ENCODE measurements around the gene RASSF6.
"Not testable (repeated sequence)": the region's sequence is repeated elsewhere in the genome, so short reads cannot be mapped to it uniquely, and the experiment has no call there.

RASSF6 gene

GRCh38 chr4:73597183-73597582 lies 23.1 kb downstream of the RASSF6 start:
- not testable (repeated sequence) for DNase-seq (ENCODE audit: low read depth, low spot score); H3K27ac ChIP-seq (ENCODE audit: low read length); H3K27me3 ChIP-seq (ENCODE audit: control insufficient read depth, insufficient read depth, low read length); H3K36me3 ChIP-seq (ENCODE audit: control insufficient read depth, insufficient read depth, low read length); H3K4me1 ChIP-seq (ENCODE audit: control insufficient read depth, insufficient read depth, low read length); H3K4me3 ChIP-seq (ENCODE audit: low read length); H3K9me3 ChIP-seq (ENCODE audit: control insufficient read depth, insufficient read depth, low read length)

GRCh38 chr4:73596001-73596400 lies 24.2 kb downstream of the RASSF6 start:
- Histone ChIP-seq H3K36me3 (ENCODE audit: control insufficient read depth, insufficient read depth, low read length) (no peaks in the 10 kb centered on the region), H3K27me3 (ENCODE audit: control insufficient read depth, insufficient read depth, low read length) (no peaks in the 10 kb centered on the region), H3K27ac (ENCODE audit: low read length) (no peak overlapping the region), H3K4me3 (ENCODE audit: low read length) (no peak overlapping the region), H3K9me3 (ENCODE audit: control insufficient read depth, insufficient read depth, low read length) (no peaks in the 10 kb centered on the region), H3K4me1 (ENCODE audit: control insufficient read depth, insufficient read depth, low read length) (0 out of 2 replicates have a peak, but pooled peaks cover 1% of the 10 kb centered on the region)
- no CpG with 5 or more reads among the region's 4 CpGs for WGBS (ENCODE audit: insufficient coverage, insufficient read length)
- no peak for DNase-seq (ENCODE audit: low read depth, low spot score)

- H3K27me3 ChIP-seq (ENCODE audit: control insufficient read depth, insufficient read depth, low read length) = no peaks in the 10 kb centered on the region
- H3K36me3 ChIP-seq (ENCODE audit: control insufficient read depth, insufficient read depth, low read length) = no peaks in the 10 kb centered on the region
- H3K9me3 ChIP-seq (ENCODE audit: control insufficient read depth, insufficient read depth, low read length) = no peaks in the 10 kb centered on the region
- no peak overlapping the region for H3K4me3 ChIP-seq (ENCODE audit: low read length)
- DNase-seq (ENCODE audit: low read depth, low spot score) = no peak
- H3K4me1 ChIP-seq (ENCODE audit: control insufficient read depth, insufficient read depth, low read length) = no peaks in the 10 kb centered on the region
- H3K27ac ChIP-seq (ENCODE audit: low read length) = no peak overlapping the region
- WGBS (ENCODE audit: insufficient coverage, insufficient read length) = 100% methylated on average over 4 of the region's 6 CpGs
These were observed 26.5 kb downstream of the RASSF6 start for GRCh38 chr4:73593631-73594241.

- Histone ChIP-seq H3K36me3 (ENCODE audit: control insufficient read depth, insufficient read depth, low read length) (no peaks in the 10 kb centered on the region), H3K27me3 (ENCODE audit: control insufficient read depth, insufficient read depth, low read length) (no peaks in the 10 kb centered on the region), H3K4me1 (ENCODE audit: control insufficient read depth, insufficient read depth, low read length) (no peaks in the 10 kb centered on the region), H3K9me3 (ENCODE audit: control insufficient read depth, insufficient read depth, low read length) (no peaks in the 10 kb centered on the region), H3K27ac (ENCODE audit: low read length) (no peak overlapping the region), H3K4me3 (ENCODE audit: low read length) (no peak overlapping the region)
- WGBS (ENCODE audit: insufficient coverage, insufficient read length) = no CpG with 5 or more reads among the region's 5 CpGs
- DNase-seq (ENCODE audit: low read depth, low spot score) = no peak
These were observed 30.1 kb downstream of the RASSF6 start for GRCh38 chr4:73589887-73590801.

- Histone ChIP-seq H3K27ac (ENCODE audit: low read length) (no peak overlapping the region), H3K27me3 (ENCODE audit: control insufficient read depth, insufficient read depth, low read length) (no peaks in the 10 kb centered on the region), H3K9me3 (ENCODE audit: control insufficient read depth, insufficient read depth, low read length) (no peaks in the 10 kb centered on the region), H3K4me1 (ENCODE audit: control insufficient read depth, insufficient read depth, low read length) (no peaks in the 10 kb centered on the region), H3K36me3 (ENCODE audit: control insufficient read depth, insufficient read depth, low read length) (no peaks in the 10 kb centered on the region), H3K4me3 (ENCODE audit: low read length) (no peak overlapping the region)
- WGBS (ENCODE audit: insufficient coverage, insufficient read length) = no CpG with 5 or more reads among the region's 4 CpGs
- DNase-seq (ENCODE audit: low read depth, low spot score) = no peak
These were observed 30.9 kb downstream of the RASSF6 start for GRCh38 chr4:73589261-73589847.

GRCh38 chr4:73588613-73589012 lies 31.6 kb downstream of the RASSF6 start:
- peaks cover 2% of the 10 kb centered on the region; the same call in 1 of the 2 replicates for H3K4me1 ChIP-seq (ENCODE audit: control insufficient read depth, insufficient read depth, low read length)
- H3K27ac ChIP-seq (ENCODE audit: low read length) = no peak overlapping the region
- no peaks in the 10 kb centered on the region for H3K27me3 ChIP-seq (ENCODE audit: control insufficient read depth, insufficient read depth, low read length)
- no peaks in the 10 kb centered on the region for H3K9me3 ChIP-seq (ENCODE audit: control insufficient read depth, insufficient read depth, low read length)
- H3K4me3 ChIP-seq (ENCODE audit: low read length) = no peak overlapping the region
- no CpG with 5 or more reads among the region's 1 CpG for WGBS (ENCODE audit: insufficient coverage, insufficient read length)
- DNase-seq (ENCODE audit: low read depth, low spot score) = no peak
- H3K36me3 ChIP-seq (ENCODE audit: control insufficient read depth, insufficient read depth, low read length) = no peaks in the 10 kb centered on the region

GRCh38 chr4:73586666-73587065 lies 33.6 kb downstream of the RASSF6 start:
- no peak for DNase-seq (ENCODE audit: low read depth, low spot score)
- H3K9me3 ChIP-seq (ENCODE audit: control insufficient read depth, insufficient read depth, low read length) = no peaks in the 10 kb centered on the region
- no peaks in the 10 kb centered on the region for H3K36me3 ChIP-seq (ENCODE audit: control insufficient read depth, insufficient read depth, low read length)
- H3K4me1 ChIP-seq (ENCODE audit: control insufficient read depth, insufficient read depth, low read length) = peaks cover 2% of the 10 kb centered on the region; the same call in 1 of the 2 replicates
- H3K27ac ChIP-seq (ENCODE audit: low read length) = no peak overlapping the region
- WGBS (ENCODE audit: insufficient coverage, insufficient read length) = no CpG with 5 or more reads among the region's 3 CpGs
- no peaks in the 10 kb centered on the region for H3K27me3 ChIP-seq (ENCODE audit: control insufficient read depth, insufficient read depth, low read length)
- H3K4me3 ChIP-seq (ENCODE audit: low read length) = no peak overlapping the region

- H3K27ac ChIP-seq (ENCODE audit: low read length) = no peak overlapping the region
- WGBS (ENCODE audit: insufficient coverage, insufficient read length) = 100% methylated on average over 1 of the region's 1 CpG
These were observed 34.2 kb downstream of the RASSF6 start for GRCh38 chr4:73586040-73586439.

GRCh38 chr4:73585345-73585744 lies 34.9 kb downstream of the RASSF6 start:
- DNase-seq (ENCODE audit: low read depth, low spot score) = no peak
- H3K27ac ChIP-seq (ENCODE audit: low read length) = no peak overlapping the region
- H3K27me3 ChIP-seq (ENCODE audit: control insufficient read depth, insufficient read depth, low read length) = no peaks in the 10 kb centered on the region
- peaks cover 3% of the 10 kb centered on the region; the same call in 1 of the 2 replicates for H3K4me1 ChIP-seq (ENCODE audit: control insufficient read depth, insufficient read depth, low read length)
- no peaks in the 10 kb centered on the region for H3K9me3 ChIP-seq (ENCODE audit: control insufficient read depth, insufficient read depth, low read length)
- no peaks in the 10 kb centered on the region for H3K36me3 ChIP-seq (ENCODE audit: control insufficient read depth, insufficient read depth, low read length)
- no peak overlapping the region for H3K4me3 ChIP-seq (ENCODE audit: low read length)

More at GRCh38 chr4:73586040-73586439, 34.2 kb downstream of the RASSF6 start:
- no peaks in the 10 kb centered on the region for H3K36me3 ChIP-seq (ENCODE audit: control insufficient read depth, insufficient read depth, low read length)
- no peaks in the 10 kb centered on the region for H3K27me3 ChIP-seq (ENCODE audit: control insufficient read depth, insufficient read depth, low read length)
- peaks cover 3% of the 10 kb centered on the region; the same call in 1 of the 2 replicates for H3K4me1 ChIP-seq (ENCODE audit: control insufficient read depth, insufficient read depth, low read length)
- no peak for DNase-seq (ENCODE audit: low read depth, low spot score)
- no peaks in the 10 kb centered on the region for H3K9me3 ChIP-seq (ENCODE audit: control insufficient read depth, insufficient read depth, low read length)
- H3K4me3 ChIP-seq (ENCODE audit: low read length) = no peak overlapping the region

- DNase-seq (ENCODE audit: low read depth, low spot score) = no peak
- Histone ChIP-seq H3K9me3 (ENCODE audit: control insufficient read depth, insufficient read depth, low read length) (no peaks in the 10 kb centered on the region), H3K27me3 (ENCODE audit: control insufficient read depth, insufficient read depth, low read length) (no peaks in the 10 kb centered on the region), H3K4me3 (ENCODE audit: low read length) (no peak overlapping the region), H3K4me1 (ENCODE audit: control insufficient read depth, insufficient read depth, low read length) (peaks cover 3% of the 10 kb centered on the region; the same call in 1 of the 2 replicates), H3K36me3 (ENCODE audit: control insufficient read depth, insufficient read depth, low read length) (no peaks in the 10 kb centered on the region), H3K27ac (ENCODE audit: low read length) (no peak overlapping the region)
- WGBS (ENCODE audit: insufficient coverage, insufficient read length) = no CpG with 5 or more reads among the region's 2 CpGs
These were observed 36.6 kb downstream of the RASSF6 start for GRCh38 chr4:73583666-73584065.

All from iPS DF 6.9 (cell line).